Stomach (tissue), 9 donors: ENCODE results near the gene NEK6. TPM values are rescaled to one million over a fixed set of nuclear protein-coding genes. Genes with fewer than 3 reads are reported as not detected.
A peak's percentile ranks its signal among the peaks of the same experiment; 100 is the strongest.
"Not testable (repeated sequence)": the region's sequence is repeated elsewhere in the genome, so short reads cannot be mapped to it uniquely, and the experiment has no call there.

ENCODE experiments used
- DNase-seq, 2 donors: peaks; one replicate each; pipeline versions ENCODE4 v3.0.0 to v3.0.0-alpha.2; 2013 to 2019
- H3K27ac ChIP-seq, 5 donors: fragments of 200-600 bp in 4 of 5; sonication (generic) in 4 of 5; one replicate each; pipeline ENCODE4 v1.5.1; 2013 to 2019; ENCODE audit warnings: mild to moderate bottlenecking in 1 of 5, moderate library complexity in 1 of 5
- H3K27me3 ChIP-seq, 3 donors: fragments of 200-600 bp; sonication (generic); one replicate each; pipeline ENCODE4 v1.5.1; 2017 to 2019; ENCODE audit warnings: mixed run types in 1 of 3
- H3K36me3 ChIP-seq, 4 donors: fragments of 200-600 bp; sonication (generic); 1 replicate in 3 of 4; 2 replicates in 1 of 4; pipeline ENCODE4 v1.5.1; 2016 to 2019
- H3K4me1 ChIP-seq, 4 donors: fragments of 200-600 bp; sonication (generic); one replicate each; pipeline ENCODE4 v1.5.1; 2016 to 2019
- H3K4me3 ChIP-seq, 4 donors: fragments of 200-600 bp; sonication (generic) in 3 of 4; one replicate each; pipeline ENCODE4 v1.5.1; 2016 to 2019; ENCODE audit warnings: mild to moderate bottlenecking in 1 of 4
- H3K9me3 ChIP-seq, 4 donors: fragments of 200-600 bp; sonication (generic); one replicate each; pipeline ENCODE4 v1.5.1; 2016 to 2019
- CTCF ChIP-seq, 7 experiments: fragments of 450-650 bp in 4 of 7; fragments of 200-600 bp in 3 of 7; sonication (generic) in 3 of 7; IDR thresholded peaks; one replicate each; pipeline ENCODE4 v1.5.1; 2016 to 2019; ENCODE audit warnings: antibody characterized with exemption in 7 of 7, control low read depth in 2 of 7, mild to moderate bottlenecking in 1 of 7
- EP300 ChIP-seq: sonication (generic); formaldehyde crosslinking; IDR thresholded peaks from one replicate; pipeline ENCODE4 v1.6.1; 2017; ENCODE audit warnings: antibody characterized with exemption
- POLR2A ChIP-seq, 4 donors: fragments of 450-650 bp; IDR thresholded peaks; one replicate each; pipeline ENCODE4 v1.6.1; 2016; ENCODE audit warnings: antibody characterized with exemption in 4 of 4, control low read depth in 2 of 4, mild to moderate bottlenecking in 1 of 4, moderate library complexity in 1 of 4
- POLR2AphosphoS5 ChIP-seq, 3 donors: sonication (generic); formaldehyde crosslinking; IDR thresholded peaks; one replicate each; pipeline ENCODE4 v1.6.1; 2016; ENCODE audit warnings: antibody characterized with exemption in 3 of 3
- WGBS, 5 donors: extraction: QIAGEN DNeasy Blood & Tissue Kit in 3 of 5; methylation state at CpG; one replicate each; pipeline versions ENCODE4 v1.1.5 to v1.1.7; 2013 to 2018; 5-methylcytosine and 5-hydroxymethylcytosine counted together
- intact Hi-C: fragments of 100-400 bp; cut with DNase I; formaldehyde crosslinking; loops from one replicate; pipeline ENCODE4 v1.15.1; 2023; ENCODE audit warnings: low total_unique reads
- polyA plus RNA-seq, 3 donors: library from polyadenylated mRNA; stranded (reverse); fragments of 200-250 nt; gene quantifications; one replicate each; pipeline ENCODE4 v1.2.3, GENCODE V29; 2013
- total RNA-seq, 5 donors: library from RNA; depleted of rRNA; stranded (reverse); fragments of >200 nt; gene quantifications; one replicate each; pipeline versions ENCODE4 v1.1.0 to v1.2.3, GENCODE V29; 2014 to 2016
- donor health status: healthy with polysubstance abuse.
- donor health status: Bipolar disorder and iron deficiency.
- donor health status: healthy.

The NEK6 gene
- total and polyA plus RNA-seq, 8 donors, result 6.0 to 76.8 (median 25.9) TPM

GRCh38 chr9:124248066-124248465 lies 9.7 kb upstream of the NEK6 start:
- DNase-seq, result no peak
- Histone ChIP-seq H3K27ac (no peak overlapping the region), H3K27me3 (no peaks in the 10 kb centered on the region), H3K4me1 (peaks cover 0 to 6% (median under 1%) of the 10 kb centered on the region in 4 donors), H3K9me3 (no peaks in the 10 kb centered on the region), H3K4me3 (no peak overlapping the region), H3K36me3 (no peaks in the 10 kb centered on the region)
- TF ChIP-seq POLR2AphosphoS5 (IDR thresholded peaks at IDR 0.05) (no peak), EP300 (no peak), POLR2A (IDR thresholded peaks at IDR 0.05) (no peak)
- WGBS, 5 donors, result 73 to 94% (median 86%) methylated on average over 3 of the region's 3 CpGs
- intact Hi-C loops, result no loop called here

GRCh38 chr9:124248960-124249359 lies 8.8 kb upstream of the NEK6 start:
- no peaks in the 10 kb centered on the region for H3K36me3 ChIP-seq
- no peaks in the 10 kb centered on the region for H3K4me1 ChIP-seq
- TF ChIP-seq POLR2AphosphoS5 (IDR thresholded peaks at IDR 0.05), result no peak
- TF ChIP-seq EP300, result no peak
- no peak for TF ChIP-seq CTCF (IDR thresholded peaks at IDR 0.05)
- TF ChIP-seq POLR2A (IDR thresholded peaks at IDR 0.05), result no peak
- H3K4me3 ChIP-seq, result no peak overlapping the region
- intact Hi-C loops, result no loop called here
- H3K9me3 ChIP-seq, result no peaks in the 10 kb centered on the region
- 82 to 88% (median 87%) methylated on average over 4 of the region's 4 CpGs for WGBS, 5 donors
- no peak overlapping the region for H3K27ac ChIP-seq
- no peaks in the 10 kb centered on the region for H3K27me3 ChIP-seq
- DNase-seq, result no peak

GRCh38 chr9:124251204-124251603 lies 6.5 kb upstream of the NEK6 start:
- Histone ChIP-seq H3K4me3 (no peak overlapping the region), H3K27ac (no peak overlapping the region), H3K9me3 (no peaks in the 10 kb centered on the region), H3K4me1 (peaks cover 0 to under 1% (median 0%) of the 10 kb centered on the region in 4 donors), H3K36me3 (no peaks in the 10 kb centered on the region), H3K27me3 (no peaks in the 10 kb centered on the region)
- TF ChIP-seq POLR2AphosphoS5 (IDR thresholded peaks at IDR 0.05), result no peak
- TF ChIP-seq CTCF (IDR thresholded peaks at IDR 0.05), result no peak
- TF ChIP-seq POLR2A (IDR thresholded peaks at IDR 0.05), result no peak
- TF ChIP-seq EP300, result no peak
- 84 to 89% (median 88%) methylated on average over 4 of the region's 4 CpGs for WGBS, 5 donors
- intact Hi-C loops, result no loop called here
- DNase-seq, result no peak

GRCh38 chr9:124251605-124252378 lies 6.0 kb upstream of the NEK6 start:
- WGBS, 5 donors, result 71 to 80% (median 73%) methylated on average over 16 of the region's 16 CpGs
- Histone ChIP-seq H3K4me1 (peaks cover 0 to 6% (median 0%) of the 10 kb centered on the region in 4 donors), H3K9me3 (no peaks in the 10 kb centered on the region), H3K27me3 (no peaks in the 10 kb centered on the region), H3K4me3 (no peak overlapping the region), H3K36me3 (no peaks in the 10 kb centered on the region), H3K27ac (no peak overlapping the region)
- intact Hi-C loops, result no loop called here
- TF ChIP-seq EP300 (no peak), POLR2AphosphoS5 (IDR thresholded peaks at IDR 0.05) (no peak), POLR2A (IDR thresholded peaks at IDR 0.05) (no peak), CTCF (IDR thresholded peaks at IDR 0.05) (no peak)
- peak in 1 of 2 donors; percentile 48 for DNase-seq

- H3K27ac ChIP-seq, H3K9me3 ChIP-seq, intact Hi-C loops, H3K4me3 ChIP-seq, DNase-seq, H3K36me3 ChIP-seq, H3K27me3 ChIP-seq: not testable (repeated sequence)
- WGBS, 5 donors, result 89 to 95% (median 93%) methylated on average over 8 of the region's 8 CpGs
- peaks cover 0 to 14% (median 0%) of the 10 kb centered on the region in 4 donors for H3K4me1 ChIP-seq
Measured at GRCh38 chr9:124252878-124253277, 4.9 kb upstream of the NEK6 start.
